Measurements from ENCODE around the gene LRRC3C.

GRCh38 chr17:39915559-39915958 lies 12.0 kb upstream of the LRRC3C start:
- TF ChIP-seq POLR2A (IDR thresholded peaks at IDR 0.05), result no peak
- TF ChIP-seq, protein P1, sequence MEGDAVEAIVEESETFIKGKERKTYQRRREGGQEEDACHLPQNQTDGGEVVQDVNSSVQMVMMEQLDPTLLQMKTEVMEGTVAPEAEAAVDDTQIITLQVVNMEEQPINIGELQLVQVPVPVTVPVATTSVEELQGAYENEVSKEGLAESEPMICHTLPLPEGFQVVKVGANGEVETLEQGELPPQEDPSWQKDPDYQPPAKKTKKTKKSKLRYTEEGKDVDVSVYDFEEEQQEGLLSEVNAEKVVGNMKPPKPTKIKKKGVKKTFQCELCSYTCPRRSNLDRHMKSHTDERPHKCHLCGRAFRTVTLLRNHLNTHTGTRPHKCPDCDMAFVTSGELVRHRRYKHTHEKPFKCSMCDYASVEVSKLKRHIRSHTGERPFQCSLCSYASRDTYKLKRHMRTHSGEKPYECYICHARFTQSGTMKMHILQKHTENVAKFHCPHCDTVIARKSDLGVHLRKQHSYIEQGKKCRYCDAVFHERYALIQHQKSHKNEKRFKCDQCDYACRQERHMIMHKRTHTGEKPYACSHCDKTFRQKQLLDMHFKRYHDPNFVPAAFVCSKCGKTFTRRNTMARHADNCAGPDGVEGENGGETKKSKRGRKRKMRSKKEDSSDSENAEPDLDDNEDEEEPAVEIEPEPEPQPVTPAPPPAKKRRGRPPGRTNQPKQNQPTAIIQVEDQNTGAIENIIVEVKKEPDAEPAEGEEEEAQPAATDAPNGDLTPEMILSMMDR (IDR thresholded peaks at IDR 0.05), result no peak

Measured in adrenal gland (tissue), 5 donors.